ENCODE results near the gene PHGDH.

DNA sequence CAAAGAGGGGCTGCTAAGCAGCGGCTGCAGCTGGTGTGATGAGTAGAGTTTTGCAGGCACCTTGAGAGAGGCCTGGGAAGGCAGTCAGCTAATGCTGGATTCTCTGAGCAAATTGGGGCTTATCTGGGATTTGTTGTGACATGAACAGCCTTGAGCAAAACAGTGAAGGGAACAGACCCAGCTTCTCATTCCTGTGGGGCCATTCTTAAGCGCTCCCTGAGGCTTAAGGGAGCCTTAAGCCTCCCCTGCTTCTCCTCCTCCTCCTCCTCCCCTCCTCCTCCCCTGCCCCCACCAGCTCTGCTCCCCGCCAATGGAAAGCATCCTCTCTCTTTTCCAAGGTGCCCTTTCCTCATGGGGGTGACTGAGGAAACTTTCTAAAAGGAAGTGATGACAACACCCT lies 35.7 kb downstream of the PHGDH start:
- TF ChIP-seq, protein P1, sequence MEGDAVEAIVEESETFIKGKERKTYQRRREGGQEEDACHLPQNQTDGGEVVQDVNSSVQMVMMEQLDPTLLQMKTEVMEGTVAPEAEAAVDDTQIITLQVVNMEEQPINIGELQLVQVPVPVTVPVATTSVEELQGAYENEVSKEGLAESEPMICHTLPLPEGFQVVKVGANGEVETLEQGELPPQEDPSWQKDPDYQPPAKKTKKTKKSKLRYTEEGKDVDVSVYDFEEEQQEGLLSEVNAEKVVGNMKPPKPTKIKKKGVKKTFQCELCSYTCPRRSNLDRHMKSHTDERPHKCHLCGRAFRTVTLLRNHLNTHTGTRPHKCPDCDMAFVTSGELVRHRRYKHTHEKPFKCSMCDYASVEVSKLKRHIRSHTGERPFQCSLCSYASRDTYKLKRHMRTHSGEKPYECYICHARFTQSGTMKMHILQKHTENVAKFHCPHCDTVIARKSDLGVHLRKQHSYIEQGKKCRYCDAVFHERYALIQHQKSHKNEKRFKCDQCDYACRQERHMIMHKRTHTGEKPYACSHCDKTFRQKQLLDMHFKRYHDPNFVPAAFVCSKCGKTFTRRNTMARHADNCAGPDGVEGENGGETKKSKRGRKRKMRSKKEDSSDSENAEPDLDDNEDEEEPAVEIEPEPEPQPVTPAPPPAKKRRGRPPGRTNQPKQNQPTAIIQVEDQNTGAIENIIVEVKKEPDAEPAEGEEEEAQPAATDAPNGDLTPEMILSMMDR (IDR thresholded peaks at IDR 0.05): no peak
- no peak for TF ChIP-seq POLR2A (IDR thresholded peaks at IDR 0.05)

Data from uterus (tissue), 2 donors.